Measurements from ENCODE around the gene CTU2. TPM values are rescaled to one million over a fixed set of nuclear protein-coding genes. Genes with fewer than 3 reads are reported as not detected.

The CTU2 gene
- polyA plus RNA-seq, 1 donor, result 11.0 TPM

GRCh38 chr16:88715312-88716190 lies 9.2 kb downstream of the CTU2 start:
- Histone ChIP-seq H3K4me3 (ENCODE audit: low read length) (no peak overlapping the region), H3K27me3 (ENCODE audit: control insufficient read depth, insufficient read depth, low read length) (no peaks in the 10 kb centered on the region), H3K36me3 (ENCODE audit: control insufficient read depth, insufficient read depth, low read length) (peaks cover 70% of the 10 kb centered on the region), H3K4me1 (ENCODE audit: control insufficient read depth, insufficient read depth, low read length) (no peaks in the 10 kb centered on the region), H3K27ac (ENCODE audit: low read length) (no peak overlapping the region), H3K9me3 (ENCODE audit: control insufficient read depth, low read depth, low read length) (no peaks in the 10 kb centered on the region)
- no CpG with 5 or more reads among the region's 57 CpGs for WGBS (ENCODE audit: insufficient coverage, low lambda C conversion rate)
- no peak for DNase-seq

DNA sequence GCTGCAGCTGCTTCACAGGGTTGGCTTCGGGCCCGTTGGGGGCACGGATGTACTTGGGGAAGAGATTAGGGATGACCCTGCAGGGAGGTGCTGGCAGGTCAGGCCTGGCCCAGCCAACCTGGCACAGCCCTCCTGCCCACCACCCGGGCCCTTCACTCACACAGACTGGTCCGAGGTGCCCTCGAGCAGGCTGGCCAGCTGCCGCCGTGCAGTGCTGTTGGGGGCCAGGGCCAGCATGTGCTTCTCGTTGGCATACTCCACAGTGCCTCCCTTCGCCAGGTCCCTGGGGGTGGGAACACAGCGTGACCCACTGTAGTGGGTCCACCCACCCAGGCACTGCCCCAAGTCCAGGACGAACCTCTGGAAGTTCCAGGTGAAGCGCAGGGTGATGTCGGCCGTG lies 9.9 kb downstream of the CTU2 start:
- Histone ChIP-seq H3K27me3 (ENCODE audit: control insufficient read depth, insufficient read depth, low read length) (no peaks in the 10 kb centered on the region), H3K9me3 (ENCODE audit: control insufficient read depth, low read depth, low read length) (no peaks in the 10 kb centered on the region), H3K27ac (ENCODE audit: low read length) (no peak overlapping the region), H3K4me1 (ENCODE audit: control insufficient read depth, insufficient read depth, low read length) (no peaks in the 10 kb centered on the region), H3K4me3 (ENCODE audit: low read length) (no peak overlapping the region), H3K36me3 (ENCODE audit: control insufficient read depth, insufficient read depth, low read length) (peaks cover 77% of the 10 kb centered on the region)
- WGBS (ENCODE audit: insufficient coverage, low lambda C conversion rate), result no CpG with 5 or more reads among the region's 15 CpGs
- no peak for DNase-seq

- no peak overlapping the region for H3K27ac ChIP-seq (ENCODE audit: low read length)
- H3K9me3 ChIP-seq (ENCODE audit: control insufficient read depth, low read depth, low read length), result no peaks in the 10 kb centered on the region
- H3K36me3 ChIP-seq (ENCODE audit: control insufficient read depth, insufficient read depth, low read length), result peaks cover 80% of the 10 kb centered on the region
- H3K4me1 ChIP-seq (ENCODE audit: control insufficient read depth, insufficient read depth, low read length), result no peaks in the 10 kb centered on the region
- no peak for DNase-seq
- H3K4me3 ChIP-seq (ENCODE audit: low read length), result no peak overlapping the region
- no peaks in the 10 kb centered on the region for H3K27me3 ChIP-seq (ENCODE audit: control insufficient read depth, insufficient read depth, low read length)
- WGBS (ENCODE audit: insufficient coverage, low lambda C conversion rate), result no CpG with 5 or more reads among the region's 21 CpGs
These were observed 10.3 kb downstream of the CTU2 start for GRCh38 chr16:88716601-88717001.

- DNase-seq, result no peak
- WGBS (ENCODE audit: insufficient coverage, low lambda C conversion rate), result 73% methylated on average over 2 of the region's 11 CpGs
- Histone ChIP-seq H3K9me3 (ENCODE audit: control insufficient read depth, low read depth, low read length) (peaks cover 7% of the 10 kb centered on the region), H3K36me3 (ENCODE audit: control insufficient read depth, insufficient read depth, low read length) (peaks cover 94% of the 10 kb centered on the region), H3K4me3 (ENCODE audit: low read length) (no peak overlapping the region), H3K27ac (ENCODE audit: low read length) (no peak overlapping the region), H3K27me3 (ENCODE audit: control insufficient read depth, insufficient read depth, low read length) (no peaks in the 10 kb centered on the region), H3K4me1 (ENCODE audit: control insufficient read depth, insufficient read depth, low read length) (no peaks in the 10 kb centered on the region)
These were observed 11.9 kb downstream of the CTU2 start for GRCh38 chr16:88718178-88718577.

DNA sequence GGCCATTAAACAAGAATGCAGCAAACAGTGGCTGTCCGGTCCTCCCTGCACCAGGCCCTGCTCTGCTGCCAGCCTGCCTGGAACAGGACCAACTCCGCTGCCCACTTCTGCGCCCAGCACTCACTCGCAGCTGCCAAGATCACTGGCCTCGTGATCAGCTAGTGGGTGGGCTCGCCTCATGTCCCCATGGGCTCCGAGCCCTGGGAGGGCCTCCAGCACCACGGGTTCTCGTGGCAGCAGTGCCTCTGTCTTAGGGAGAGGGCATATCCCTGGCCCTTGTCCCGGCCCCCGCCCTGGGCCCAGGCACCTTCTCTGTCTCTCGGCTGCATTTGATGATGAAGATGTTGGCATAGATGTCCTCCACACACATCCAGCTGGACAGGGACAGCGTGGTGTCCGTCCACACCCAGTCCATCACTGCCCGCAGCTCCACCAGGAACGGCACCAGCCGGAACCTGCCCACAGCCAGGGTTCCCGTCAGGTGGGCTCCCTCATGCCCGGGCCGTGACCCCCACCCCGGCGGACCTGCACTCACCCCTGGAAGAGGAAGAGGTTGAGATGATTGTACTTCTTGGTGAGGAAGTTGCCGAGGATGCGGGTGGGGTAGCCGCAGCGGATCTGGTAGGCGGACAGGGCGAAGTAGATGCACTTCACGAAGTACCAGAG lies 13.1 kb downstream of the CTU2 start:
- no peak for DNase-seq
- H3K9me3 ChIP-seq (ENCODE audit: control insufficient read depth, low read depth, low read length), result peaks cover 7% of the 10 kb centered on the region
- H3K27ac ChIP-seq (ENCODE audit: low read length), result no peak overlapping the region
- WGBS (ENCODE audit: insufficient coverage, low lambda C conversion rate), result no CpG with 5 or more reads among the region's 29 CpGs
- no peaks in the 10 kb centered on the region for H3K27me3 ChIP-seq (ENCODE audit: control insufficient read depth, insufficient read depth, low read length)
- H3K4me3 ChIP-seq (ENCODE audit: low read length), result no peak overlapping the region
- peaks cover 90% of the 10 kb centered on the region for H3K36me3 ChIP-seq (ENCODE audit: control insufficient read depth, insufficient read depth, low read length)
- no peaks in the 10 kb centered on the region for H3K4me1 ChIP-seq (ENCODE audit: control insufficient read depth, insufficient read depth, low read length)

GRCh38 chr16:88719933-88720296 lies 13.6 kb downstream of the CTU2 start:
- H3K4me1 ChIP-seq (ENCODE audit: control insufficient read depth, insufficient read depth, low read length), result no peaks in the 10 kb centered on the region
- no peak overlapping the region for H3K4me3 ChIP-seq (ENCODE audit: low read length)
- no CpG with 5 or more reads among the region's 19 CpGs for WGBS (ENCODE audit: insufficient coverage, low lambda C conversion rate)
- H3K36me3 ChIP-seq (ENCODE audit: control insufficient read depth, insufficient read depth, low read length), result peaks cover 88% of the 10 kb centered on the region
- no peak for DNase-seq
- peaks cover 7% of the 10 kb centered on the region for H3K9me3 ChIP-seq (ENCODE audit: control insufficient read depth, low read depth, low read length)
- H3K27me3 ChIP-seq (ENCODE audit: control insufficient read depth, insufficient read depth, low read length), result no peaks in the 10 kb centered on the region
- no peak overlapping the region for H3K27ac ChIP-seq (ENCODE audit: low read length)

DNA sequence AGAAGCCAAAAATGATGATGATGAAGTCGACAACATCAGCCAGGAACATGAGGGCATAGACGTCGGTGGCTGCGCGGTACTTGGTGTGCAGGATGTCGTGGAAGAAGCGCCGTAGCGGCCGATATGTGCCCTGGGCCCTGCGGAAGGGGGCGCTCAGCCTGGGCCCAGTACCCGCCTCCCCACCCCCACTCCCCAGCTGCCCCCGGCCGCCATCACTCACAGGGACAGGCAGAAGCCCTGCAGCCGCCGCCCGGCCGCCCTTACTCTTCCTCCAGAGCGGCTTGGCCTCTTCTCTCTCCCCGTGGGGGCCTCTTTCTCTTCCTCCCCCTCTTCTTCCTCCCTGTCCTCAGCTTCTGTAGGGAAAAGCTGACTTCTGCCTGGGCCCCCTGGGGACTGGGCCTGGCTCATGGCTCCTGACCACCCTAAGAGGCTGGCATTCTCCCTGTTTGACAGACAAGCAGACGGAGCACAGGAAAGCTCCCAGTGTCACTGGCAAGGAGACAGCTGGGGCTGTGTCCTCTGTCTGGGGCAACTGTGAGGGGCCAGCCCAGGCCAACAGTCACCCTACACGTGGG lies 14.2 kb downstream of the CTU2 start:
- Histone ChIP-seq H3K4me3 (ENCODE audit: low read length) (no peak overlapping the region), H3K27ac (ENCODE audit: low read length) (no peak overlapping the region), H3K36me3 (ENCODE audit: control insufficient read depth, insufficient read depth, low read length) (peaks cover 88% of the 10 kb centered on the region), H3K27me3 (ENCODE audit: control insufficient read depth, insufficient read depth, low read length) (no peaks in the 10 kb centered on the region), H3K4me1 (ENCODE audit: control insufficient read depth, insufficient read depth, low read length) (no peaks in the 10 kb centered on the region), H3K9me3 (ENCODE audit: control insufficient read depth, low read depth, low read length) (peaks cover 7% of the 10 kb centered on the region)
- no CpG with 5 or more reads among the region's 23 CpGs for WGBS (ENCODE audit: insufficient coverage, low lambda C conversion rate)
- no peak for DNase-seq

- H3K9me3 ChIP-seq (ENCODE audit: control insufficient read depth, low read depth, low read length), result peaks cover 7% of the 10 kb centered on the region
- WGBS (ENCODE audit: insufficient coverage, low lambda C conversion rate), result no CpG with 5 or more reads among the region's 17 CpGs
- H3K4me3 ChIP-seq (ENCODE audit: low read length), result no peak overlapping the region
- no peaks in the 10 kb centered on the region for H3K4me1 ChIP-seq (ENCODE audit: control insufficient read depth, insufficient read depth, low read length)
- no peak for DNase-seq
- H3K27ac ChIP-seq (ENCODE audit: low read length), result no peak overlapping the region
- no peaks in the 10 kb centered on the region for H3K27me3 ChIP-seq (ENCODE audit: control insufficient read depth, insufficient read depth, low read length)
- H3K36me3 ChIP-seq (ENCODE audit: control insufficient read depth, insufficient read depth, low read length), result peaks cover 88% of the 10 kb centered on the region
These were observed 14.9 kb downstream of the CTU2 start for GRCh38 chr16:88721236-88721635.

GRCh38 chr16:88721815-88722755 lies 15.8 kb downstream of the CTU2 start:
- Histone ChIP-seq H3K4me3 (ENCODE audit: low read length) (no peak overlapping the region), H3K36me3 (ENCODE audit: control insufficient read depth, insufficient read depth, low read length) (peaks cover 87% of the 10 kb centered on the region), H3K4me1 (ENCODE audit: control insufficient read depth, insufficient read depth, low read length) (no peaks in the 10 kb centered on the region), H3K9me3 (ENCODE audit: control insufficient read depth, low read depth, low read length) (peaks cover 7% of the 10 kb centered on the region), H3K27ac (ENCODE audit: low read length) (no peak overlapping the region), H3K27me3 (ENCODE audit: control insufficient read depth, insufficient read depth, low read length) (no peaks in the 10 kb centered on the region)
- no peak for DNase-seq
- WGBS (ENCODE audit: insufficient coverage, low lambda C conversion rate), result no CpG with 5 or more reads among the region's 61 CpGs

Measured in large intestine (tissue), 3 donors.